Measurements from ENCODE around the gene MED10.

MED10 gene

DNA sequence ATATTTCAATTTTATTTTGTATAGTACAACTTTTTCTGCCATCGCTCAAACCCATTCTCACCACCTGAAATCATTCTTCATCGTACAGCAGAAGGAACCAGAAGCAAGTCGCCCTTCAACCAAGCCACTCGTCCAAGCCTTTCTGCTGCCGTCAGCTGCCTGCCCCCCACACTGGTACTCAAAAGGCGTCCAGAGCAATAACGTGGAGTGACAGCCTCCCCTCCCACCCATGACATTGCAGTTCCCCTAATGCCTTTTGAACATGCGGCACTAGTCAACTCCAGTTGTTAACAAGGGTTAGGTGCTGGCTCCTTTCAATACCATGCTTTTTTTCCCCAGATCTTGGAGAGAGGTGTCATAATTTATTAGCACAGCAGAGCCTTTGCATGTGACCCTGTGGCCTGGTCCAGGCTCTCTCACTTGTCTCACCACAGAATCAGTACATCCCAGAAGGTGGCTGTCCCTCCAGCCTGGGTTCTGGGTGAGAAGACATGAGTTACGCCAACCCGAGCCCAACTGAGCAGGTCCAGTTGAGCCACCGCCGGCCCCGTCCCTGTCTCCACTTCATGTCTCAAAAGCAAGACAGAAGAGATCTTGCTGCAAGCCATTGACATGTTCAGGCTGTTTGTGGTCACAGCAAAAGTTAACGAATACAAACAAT, 20.4 kb upstream of the MED10 start:
- DNase-seq: no peak

GRCh38 chr5:6397536-6398269, 19.4 kb upstream of the MED10 start:
- DNase-seq: no peak

- DNase-seq: no peak
These were observed 18.6 kb upstream of the MED10 start for GRCh38 chr5:6396836-6397535.

DNA sequence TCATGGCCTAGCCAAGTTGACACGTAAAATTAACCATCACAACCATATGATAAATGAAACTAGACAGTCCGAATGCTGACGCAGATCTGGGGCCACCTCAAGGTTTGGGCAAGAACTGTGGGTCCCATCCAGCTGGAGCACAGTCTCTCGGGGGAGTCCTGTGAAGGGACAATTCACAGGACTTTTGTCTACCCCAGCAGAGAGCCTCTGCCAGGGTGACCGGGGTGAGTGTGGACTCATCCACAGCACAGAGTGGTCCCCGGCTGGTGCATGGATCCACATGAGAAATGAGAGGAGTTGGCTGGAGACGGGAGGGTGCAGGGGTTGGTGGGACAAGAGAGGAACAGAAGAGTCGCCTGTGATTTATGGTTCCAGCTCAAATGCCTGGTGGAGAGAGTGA, 17.7 kb upstream of the MED10 start:
- no peak for DNase-seq

GRCh38 chr5:6395621-6396020, 17.3 kb upstream of the MED10 start:
- no peak for DNase-seq

- no peak for DNase-seq
These were observed 16.7 kb upstream of the MED10 start for GRCh38 chr5:6395102-6395445.

DNA sequence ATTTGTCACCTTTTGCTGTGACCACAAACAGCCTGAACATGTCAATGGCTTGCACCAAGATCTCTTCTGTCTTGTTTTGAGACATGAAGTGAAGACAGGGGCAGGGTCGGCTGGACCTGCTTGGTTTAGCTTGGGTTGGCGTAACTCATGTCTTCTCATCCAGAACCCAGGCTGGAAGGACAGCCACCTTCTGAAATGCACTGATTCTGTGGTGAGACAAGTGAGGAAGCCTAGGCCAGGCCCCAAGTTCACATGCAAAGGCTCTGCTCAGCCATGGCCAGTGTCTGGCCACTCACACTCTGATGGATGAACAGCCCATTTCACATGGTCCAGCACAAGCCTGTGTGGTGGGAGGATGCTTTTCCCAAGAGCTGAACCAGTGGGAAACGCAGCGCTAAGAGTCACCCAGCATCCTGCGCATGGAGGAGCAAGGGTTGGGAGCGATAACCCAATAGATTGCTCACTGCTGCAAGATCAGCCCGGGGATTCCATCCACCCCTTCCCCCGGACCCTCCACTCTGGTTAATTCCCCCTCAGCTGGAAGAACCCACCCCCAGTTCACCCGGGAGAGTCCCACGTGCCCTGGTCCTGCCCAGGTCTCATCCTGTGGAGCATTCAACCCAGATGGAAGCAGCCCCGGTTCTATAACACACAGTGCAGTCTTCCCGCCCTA, 16.2 kb upstream of the MED10 start:
- DNase-seq: no peak

DNA sequence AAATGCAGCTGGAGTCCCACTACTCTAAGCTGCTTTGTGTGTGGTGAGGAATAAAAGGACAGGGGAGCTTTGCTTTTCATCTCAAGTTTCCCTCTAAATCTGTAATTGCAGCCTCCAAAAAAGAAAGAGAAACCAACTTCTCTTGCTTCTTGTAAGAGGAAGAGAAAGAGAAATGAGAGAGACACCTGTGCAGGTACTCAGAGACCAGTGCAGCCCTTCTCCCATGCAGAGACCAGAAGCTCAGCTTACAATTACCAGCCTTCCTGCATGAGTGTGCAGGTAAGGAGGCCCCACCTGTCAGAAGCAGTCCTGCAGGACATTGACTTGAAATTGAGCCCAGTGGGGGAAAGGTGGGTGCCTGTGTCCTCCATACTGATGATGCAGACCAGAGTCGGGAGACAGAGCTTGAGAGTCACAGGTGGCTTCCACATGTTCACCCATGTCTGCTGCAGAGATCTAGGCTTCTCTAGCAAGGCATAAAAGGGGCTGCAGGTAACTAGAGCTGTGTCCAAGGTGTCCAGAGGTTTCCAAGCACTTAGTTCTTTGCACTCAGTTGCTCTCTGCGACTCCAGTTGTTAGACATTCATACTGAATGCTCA, 15.3 kb upstream of the MED10 start:
- DNase-seq: no peak

GRCh38 chr5:6392561-6392960, 14.2 kb upstream of the MED10 start:
- no peak for DNase-seq

GRCh38 chr5:6391151-6391550, 12.8 kb upstream of the MED10 start:
- no peak for DNase-seq

DNA sequence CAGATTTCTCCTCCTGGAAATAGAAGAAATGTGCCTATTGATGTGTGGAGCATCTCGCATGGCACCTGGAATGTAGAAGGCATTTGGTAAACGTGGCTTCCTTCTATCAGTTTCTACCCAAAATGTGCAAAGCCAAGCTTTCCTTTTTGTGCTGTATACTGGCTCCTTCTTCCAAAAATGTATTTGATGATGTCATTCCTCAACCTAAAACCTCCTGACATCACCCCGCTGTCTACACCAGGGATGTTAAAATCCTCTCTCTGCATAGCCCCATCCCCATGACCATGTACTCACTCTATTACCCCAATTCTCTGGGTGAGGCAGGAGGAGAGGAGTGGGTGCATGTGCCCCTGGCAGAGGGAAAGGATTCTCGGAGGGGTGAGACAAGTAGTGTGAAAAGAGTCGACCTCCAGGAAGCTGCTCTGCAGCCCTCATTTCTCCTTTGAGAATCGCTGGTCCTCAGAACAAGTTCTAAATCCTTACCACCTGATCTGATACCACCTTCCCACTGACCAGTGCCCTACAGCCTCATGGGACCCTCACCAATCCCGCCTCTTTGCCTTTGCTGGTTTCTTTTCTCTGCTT, 11.7 kb upstream of the MED10 start:
- no peak for DNase-seq

- no peak for DNase-seq
These were observed 11.1 kb upstream of the MED10 start for GRCh38 chr5:6389397-6389796.

GRCh38 chr5:6387970-6388369, 9.6 kb upstream of the MED10 start:
- DNase-seq: no peak

- DNase-seq: no peak
These were observed 7.9 kb upstream of the MED10 start for GRCh38 chr5:6386271-6386670.

GRCh38 chr5:6384856-6385255, 6.5 kb upstream of the MED10 start:
- DNase-seq: no peak

- no peak for DNase-seq
These were observed 5.0 kb upstream of the MED10 start for GRCh38 chr5:6383376-6383775.

DNA sequence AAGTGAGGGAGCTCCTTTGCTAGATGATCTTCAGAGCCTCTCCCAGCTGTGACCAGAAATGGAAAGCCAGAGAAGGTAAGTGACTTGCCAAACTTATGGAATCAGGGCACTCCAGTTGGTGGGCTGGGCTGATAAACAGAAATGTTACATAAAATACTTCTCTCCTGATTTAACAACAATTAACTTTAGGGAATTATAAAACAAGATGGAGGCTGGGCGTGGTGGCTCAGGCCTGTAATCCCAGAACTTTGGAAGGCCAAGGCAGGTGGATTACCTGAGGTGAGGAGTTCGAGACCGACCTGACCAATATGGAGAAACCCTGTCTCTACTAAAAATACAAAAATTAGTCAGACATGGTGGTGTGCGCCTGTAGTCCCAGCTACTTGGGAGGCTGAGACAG, 899 bp upstream of the MED10 start:
- no peak for DNase-seq

- DNase-seq: no peak
These were observed 388 bp upstream of the MED10 start for GRCh38 chr5:6378766-6379103.

DNA sequence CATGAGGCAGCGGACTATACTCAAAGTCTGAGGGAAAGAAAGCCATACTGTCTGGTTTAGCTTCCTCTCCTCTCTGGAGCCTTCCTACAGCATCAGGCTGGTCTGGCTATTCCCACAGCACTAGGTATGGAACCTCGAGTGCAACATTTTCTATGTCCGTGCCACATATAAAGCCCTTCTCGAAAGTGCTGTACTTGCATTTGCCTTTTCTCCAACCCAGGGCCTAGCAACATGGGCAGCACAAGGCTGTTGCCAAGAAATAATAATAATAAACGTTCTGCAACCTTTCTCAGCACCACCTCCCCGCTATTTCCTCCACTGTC, 804 bp downstream of the MED10 start:
- DNase-seq: no peak

- DNase-seq: no peak
These were observed 1.3 kb downstream of the MED10 start for GRCh38 chr5:6376974-6377520.

GRCh38 chr5:6373081-6373846, 5.1 kb downstream of the MED10 start:
- DNase-seq: no peak
